NT2/D1 (cell line): ENCODE results near the gene PDE11A.

Experiments used
- DNase-seq: peaks from one replicate; pipeline ENCODE4 v3.0.0-alpha.2; 2011; ENCODE audit warnings: low read depth, low spot score
- H3K27me3 ChIP-seq: 2 replicates; pipeline ENCODE4 v1.6.0; 2011; ENCODE audit warnings: mild to moderate bottlenecking; ENCODE audit not compliant: insufficient read length, insufficient read depth
- H3K36me3 ChIP-seq: 2 replicates; pipeline ENCODE4 v1.6.1; 2011; ENCODE audit warnings: mild to moderate bottlenecking, low read length, mixed read lengths; ENCODE audit not compliant: insufficient read depth, insufficient read length
- H3K4me1 ChIP-seq: 2 replicates; pipeline ENCODE4 v1.5.1; 2011; ENCODE audit not compliant: insufficient read depth, insufficient read length
- H3K4me3 ChIP-seq: 2 replicates; pipeline ENCODE4 v1.5.1; 2011; ENCODE audit warnings: low read depth; ENCODE audit not compliant: insufficient read length
- H3K9ac ChIP-seq: 2 replicates; pipeline ENCODE4 v1.6.0; 2011; ENCODE audit warnings: low read depth; ENCODE audit not compliant: insufficient read length
- H3K9me3 ChIP-seq: 2 replicates; pipeline ENCODE4 v1.5.1; 2011; ENCODE audit warnings: mild to moderate bottlenecking, low read length; ENCODE audit not compliant: insufficient read depth
- SUZ12 ChIP-seq: IDR thresholded peaks from 2 replicates; pipeline ENCODE4 v1.6.1; 2011; ENCODE audit not compliant: insufficient read length, insufficient read depth; ENCODE audit errors: extremely low read depth
- YY1 ChIP-seq: IDR thresholded peaks from 2 replicates; pipeline ENCODE4 v1.6.1; 2011; ENCODE audit not compliant: insufficient read length, insufficient read depth
- ZNF274 ChIP-seq: IDR thresholded peaks from 2 replicates; pipeline ENCODE4 v1.6.1; 2011; ENCODE audit warnings: mild to moderate bottlenecking, low read depth, low read length

The PDE11A gene

DNA sequence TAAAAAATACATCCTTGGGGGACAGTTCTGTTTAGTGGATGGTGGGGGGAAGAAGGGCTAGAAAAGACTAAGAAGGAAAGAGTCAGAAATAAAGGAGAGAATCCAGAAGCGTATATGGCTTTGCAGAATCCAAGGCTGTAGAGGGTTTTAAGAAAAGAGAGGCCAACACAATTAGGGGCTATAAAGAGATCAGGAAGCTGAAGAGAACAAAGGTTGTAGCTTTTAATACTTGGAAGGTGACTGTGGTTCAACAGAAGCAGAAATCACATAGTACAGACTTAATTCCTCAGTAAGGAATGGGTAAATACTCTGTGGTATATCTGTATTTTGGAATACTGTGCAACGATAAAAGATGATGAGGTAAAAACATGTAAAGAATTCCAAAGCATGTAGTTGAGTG, 393.6 kb downstream of the PDE11A start:
- no peak for DNase-seq
- no peak for TF ChIP-seq ZNF274
- Histone ChIP-seq H3K9ac (no peak overlapping the region), H3K27me3 (no peaks in the 10 kb centered on the region), H3K36me3 (no peaks in the 10 kb centered on the region), H3K4me3 (no peak overlapping the region), H3K9me3 (peaks cover 6% of the 10 kb centered on the region; the same call in 1 of the 2 replicates), H3K4me1 (no peaks in the 10 kb centered on the region)

DNA sequence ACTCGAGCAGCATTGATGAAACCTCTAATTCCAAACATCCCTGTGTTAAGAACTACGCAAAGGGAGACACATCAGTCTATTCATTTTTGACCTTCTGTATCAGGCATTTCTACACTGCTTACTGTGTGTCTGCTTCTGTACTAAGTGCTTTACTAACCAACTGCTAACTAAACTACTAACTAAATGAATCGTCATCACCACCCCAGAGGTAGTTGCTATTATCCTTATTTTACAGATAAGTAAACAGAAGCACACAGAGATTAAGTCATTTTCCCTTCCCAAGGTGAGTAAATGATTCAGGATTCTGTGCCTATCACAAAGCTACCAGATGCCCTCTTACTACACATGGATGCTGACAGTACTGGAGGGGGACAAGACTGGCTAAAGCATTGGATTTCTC, 395.9 kb downstream of the PDE11A start:
- DNase-seq = no peak
- Histone ChIP-seq H3K9ac (no peak overlapping the region), H3K4me3 (no peak overlapping the region), H3K9me3 (peaks cover 11% of the 10 kb centered on the region; the same call in 1 of the 2 replicates), H3K27me3 (no peaks in the 10 kb centered on the region), H3K36me3 (no peaks in the 10 kb centered on the region), H3K4me1 (no peaks in the 10 kb centered on the region)
- TF ChIP-seq SUZ12 = no peak
- TF ChIP-seq YY1 = no peak
- no peak for TF ChIP-seq ZNF274

- no peaks in the 10 kb centered on the region for H3K36me3 ChIP-seq
- no peaks in the 10 kb centered on the region for H3K4me1 ChIP-seq
- H3K4me3 ChIP-seq = no peak overlapping the region
- H3K27me3 ChIP-seq = no peaks in the 10 kb centered on the region
- DNase-seq = no peak
- TF ChIP-seq SUZ12 (no peak), ZNF274 (no peak), YY1 (no peak)
- no peak overlapping the region for H3K9ac ChIP-seq
- peaks cover 11% of the 10 kb centered on the region; the same call in 1 of the 2 replicates for H3K9me3 ChIP-seq
Measured at GRCh38 chr2:177675825-177676224, 396.8 kb downstream of the PDE11A start.

DNA sequence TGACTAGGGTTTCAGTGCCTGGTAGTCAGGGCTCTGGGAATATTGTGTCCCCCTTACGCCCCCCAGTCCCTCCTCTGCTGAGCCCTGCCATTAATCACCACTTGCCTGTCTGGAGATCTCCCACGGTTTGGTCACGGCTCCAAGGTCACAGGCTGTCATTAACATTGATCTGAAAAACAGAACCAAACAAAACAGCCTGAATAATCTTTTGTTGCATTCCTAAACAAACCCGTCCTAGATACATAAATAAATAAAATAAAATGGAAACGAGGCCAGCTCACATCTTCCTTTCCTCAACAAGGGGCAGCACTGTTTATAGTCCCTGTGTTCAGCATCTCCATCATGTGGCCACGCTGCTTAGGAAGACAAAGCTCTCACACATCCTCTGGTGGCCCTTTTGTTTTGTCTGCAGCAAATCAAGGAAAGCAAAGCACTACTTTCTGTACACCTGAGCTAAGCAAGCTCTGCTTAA, 397.2 kb downstream of the PDE11A start:
- Histone ChIP-seq H3K9ac (no peak overlapping the region), H3K9me3 (peaks cover 11% of the 10 kb centered on the region; the same call in 1 of the 2 replicates), H3K4me1 (no peaks in the 10 kb centered on the region), H3K36me3 (no peaks in the 10 kb centered on the region), H3K4me3 (no peak overlapping the region), H3K27me3 (no peaks in the 10 kb centered on the region)
- TF ChIP-seq SUZ12 = no peak
- no peak for TF ChIP-seq ZNF274
- no peak for TF ChIP-seq YY1
- DNase-seq = no peak

- peaks cover 11% of the 10 kb centered on the region; the same call in 1 of the 2 replicates for H3K9me3 ChIP-seq
- H3K4me3 ChIP-seq = no peak overlapping the region
- TF ChIP-seq SUZ12 = no peak
- DNase-seq = no peak
- no peaks in the 10 kb centered on the region for H3K4me1 ChIP-seq
- H3K27me3 ChIP-seq = no peaks in the 10 kb centered on the region
- H3K36me3 ChIP-seq = no peaks in the 10 kb centered on the region
- H3K9ac ChIP-seq = no peak overlapping the region
Measured at GRCh38 chr2:177673602-177674595, 398.7 kb downstream of the PDE11A start.

- H3K36me3 ChIP-seq = no peaks in the 10 kb centered on the region
- H3K4me3 ChIP-seq = no peak overlapping the region
- no peaks in the 10 kb centered on the region for H3K27me3 ChIP-seq
- no peak for TF ChIP-seq SUZ12
- H3K9me3 ChIP-seq = peaks cover 11% of the 10 kb centered on the region; the same call in 1 of the 2 replicates
- no peak for DNase-seq
- H3K4me1 ChIP-seq = no peaks in the 10 kb centered on the region
- no peak overlapping the region for H3K9ac ChIP-seq
Measured at GRCh38 chr2:177671662-177672061, 400.9 kb downstream of the PDE11A start.

GRCh38 chr2:177670791-177671535, 401.6 kb downstream of the PDE11A start:
- H3K9ac ChIP-seq = no peak overlapping the region
- no peaks in the 10 kb centered on the region for H3K27me3 ChIP-seq
- peak; percentile 81 for DNase-seq
- H3K9me3 ChIP-seq = peaks cover 11% of the 10 kb centered on the region; the same call in 1 of the 2 replicates
- TF ChIP-seq YY1 = no peak
- TF ChIP-seq SUZ12 = no peak
- no peak for TF ChIP-seq ZNF274
- H3K36me3 ChIP-seq = no peaks in the 10 kb centered on the region
- no peak overlapping the region for H3K4me3 ChIP-seq
- no peaks in the 10 kb centered on the region for H3K4me1 ChIP-seq
